GM21526 (cell line): Measurements from ENCODE around the gene ABTB2.

Experiments
- ATAC-seq: cut with Tn5 transposase; IDR thresholded peaks from one replicate; pipeline ENCODE4 v1.9.1; 2021; ENCODE audit warnings: moderate library complexity; ENCODE audit not compliant: unreplicated experiment, low FRiP score

Gene ABTB2

DNA sequence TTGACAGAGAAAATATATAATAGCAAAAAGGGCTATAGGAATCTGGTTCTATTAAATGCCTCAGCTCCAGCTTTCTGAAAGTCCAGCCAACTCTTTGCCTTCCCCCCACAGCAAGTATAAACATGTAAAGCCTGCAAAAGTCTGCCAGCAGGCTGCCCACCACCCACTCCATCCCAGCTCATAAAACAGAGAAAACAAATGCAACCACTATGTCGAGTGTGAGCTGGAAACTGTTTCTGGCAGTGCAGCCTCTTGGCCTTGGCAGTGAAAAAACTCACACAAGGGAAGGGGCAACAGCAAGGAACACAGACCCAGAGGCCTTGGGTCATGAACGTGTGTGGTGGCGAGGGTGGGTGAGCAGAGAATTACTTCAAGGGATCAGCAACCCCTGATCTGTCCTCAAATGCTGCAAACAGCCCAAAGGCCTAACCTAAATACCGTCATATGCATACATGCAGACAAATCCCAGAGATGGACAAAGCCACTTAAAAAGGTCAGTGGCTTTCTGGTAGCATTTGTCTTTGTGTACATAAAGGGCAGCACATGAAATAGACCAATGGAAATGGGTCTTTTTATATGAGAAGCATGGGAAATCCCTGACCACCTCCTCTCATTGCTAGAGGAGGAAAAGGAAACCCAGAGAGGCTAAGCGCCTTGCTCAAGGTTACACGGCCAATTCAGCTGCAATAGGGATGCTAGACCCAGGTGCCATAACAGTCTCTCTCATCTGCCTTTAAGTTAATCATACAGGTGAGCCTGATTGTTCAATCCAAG, 177.6 kb downstream of the ABTB2 start:
- no peak for ATAC-seq

DNA sequence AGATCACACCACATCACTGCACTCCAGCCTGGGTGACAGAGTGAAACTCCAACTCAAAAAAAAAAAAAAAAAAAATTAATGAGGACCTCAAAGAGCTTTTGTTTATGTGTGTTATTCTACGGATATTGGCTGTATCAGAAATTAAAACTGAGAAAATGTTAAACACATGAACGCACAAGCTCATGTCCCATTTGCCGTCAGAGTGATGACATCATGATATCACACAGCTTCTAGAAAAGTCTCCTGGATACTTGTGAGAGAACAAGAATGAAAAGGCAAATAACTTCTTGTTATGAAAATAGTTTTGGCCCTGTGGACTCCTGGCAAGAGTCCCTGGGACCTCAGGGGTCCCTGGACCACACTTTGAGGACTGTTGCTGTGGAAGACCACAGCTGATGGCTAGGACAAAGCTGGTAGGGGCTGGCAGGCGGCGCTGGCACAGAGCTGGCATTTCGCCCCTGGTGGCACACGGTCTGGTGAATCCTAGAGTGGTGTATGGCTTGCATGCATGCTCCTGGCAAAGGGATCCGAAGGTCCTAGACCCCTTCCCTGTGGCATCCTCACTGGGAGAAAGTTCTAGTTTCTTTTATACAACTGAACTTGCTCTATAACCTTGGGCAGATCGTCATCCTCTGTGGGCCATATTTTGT, 178.7 kb downstream of the ABTB2 start:
- no peak for ATAC-seq

DNA sequence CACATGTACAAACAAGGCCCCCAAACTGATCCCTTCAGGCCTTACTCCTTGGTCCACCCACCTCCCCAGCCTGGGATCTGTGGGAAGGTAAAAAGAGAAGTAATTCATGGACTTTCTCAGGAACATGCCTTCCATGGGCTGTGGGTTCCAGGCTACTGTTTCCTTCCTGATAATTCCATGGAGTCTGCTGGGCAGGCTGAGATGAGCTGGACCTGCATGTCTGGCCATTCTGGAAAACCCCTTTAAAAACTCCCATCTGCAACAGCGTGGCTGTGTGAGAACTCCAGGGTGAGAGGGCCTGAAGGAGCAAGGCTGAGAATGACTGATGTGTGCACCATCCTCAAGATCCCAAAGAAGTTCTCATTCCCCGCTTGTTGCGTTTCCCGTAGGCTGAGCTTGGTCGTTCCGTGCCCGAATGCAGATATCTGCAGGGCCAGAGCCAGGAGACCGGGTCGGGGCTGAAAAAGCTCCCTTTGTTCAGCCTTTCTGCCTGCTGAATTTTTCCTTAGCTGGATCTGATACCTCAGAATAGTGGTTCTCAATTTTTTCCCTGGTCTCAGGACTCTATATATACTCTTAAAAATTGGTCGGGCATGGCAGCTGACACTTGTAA, 179.5 kb downstream of the ABTB2 start:
- no peak for ATAC-seq

DNA sequence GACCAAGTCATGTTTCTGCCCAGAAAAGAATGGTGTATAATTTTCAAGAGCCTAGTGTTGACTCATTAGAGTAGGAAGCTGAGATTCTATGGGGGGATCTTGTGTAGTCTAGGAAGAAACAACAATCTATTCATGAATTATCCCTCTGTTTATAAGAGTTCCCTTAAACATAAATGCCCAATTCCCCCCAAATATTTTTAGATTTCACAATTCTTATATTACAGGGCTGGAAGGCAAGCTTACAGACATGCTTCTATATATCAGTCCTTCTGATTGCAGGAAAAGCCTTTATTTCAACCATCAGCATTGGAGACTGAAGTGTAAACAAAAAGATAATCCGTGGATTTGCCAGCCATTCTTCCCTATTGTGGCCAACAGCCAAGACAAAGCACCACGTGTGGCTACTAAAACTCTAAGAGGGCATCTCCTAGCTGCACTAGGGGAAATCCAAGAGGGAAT, 181.0 kb downstream of the ABTB2 start:
- ATAC-seq, result no peak

DNA sequence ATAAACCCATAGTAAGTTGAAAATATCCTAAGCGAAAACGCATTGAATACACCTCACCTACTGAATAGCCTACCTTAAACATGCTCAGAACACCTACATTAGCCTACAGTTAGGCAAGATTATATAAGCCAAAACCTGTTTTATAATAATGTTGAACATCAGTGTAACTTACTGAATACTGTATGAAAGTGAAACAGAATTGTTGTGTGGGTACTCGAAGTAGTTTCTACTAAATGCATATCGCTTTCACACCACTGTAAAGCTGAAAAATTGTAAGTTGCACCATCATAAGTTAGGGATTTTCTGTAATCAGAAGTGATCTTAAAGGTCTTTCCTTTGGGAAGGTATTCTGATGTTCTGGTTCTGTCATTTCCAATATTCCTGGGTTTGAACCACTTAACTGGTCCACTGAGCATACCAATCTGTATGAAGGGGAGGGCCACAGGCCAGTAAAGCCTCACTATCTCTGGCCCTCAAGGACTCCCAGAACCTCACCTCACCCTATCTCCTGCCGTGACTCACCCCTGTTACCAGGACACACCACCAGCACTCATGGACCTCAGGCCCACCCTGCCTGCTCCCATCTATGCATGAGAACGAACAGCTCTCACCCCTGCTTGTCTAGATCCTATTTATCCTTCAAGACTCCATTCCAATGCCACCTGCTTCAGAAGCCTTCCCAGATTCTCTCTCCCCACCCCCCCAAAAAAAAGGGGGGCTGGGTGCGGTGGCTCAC, 182.4 kb downstream of the ABTB2 start:
- ATAC-seq, result no peak

DNA sequence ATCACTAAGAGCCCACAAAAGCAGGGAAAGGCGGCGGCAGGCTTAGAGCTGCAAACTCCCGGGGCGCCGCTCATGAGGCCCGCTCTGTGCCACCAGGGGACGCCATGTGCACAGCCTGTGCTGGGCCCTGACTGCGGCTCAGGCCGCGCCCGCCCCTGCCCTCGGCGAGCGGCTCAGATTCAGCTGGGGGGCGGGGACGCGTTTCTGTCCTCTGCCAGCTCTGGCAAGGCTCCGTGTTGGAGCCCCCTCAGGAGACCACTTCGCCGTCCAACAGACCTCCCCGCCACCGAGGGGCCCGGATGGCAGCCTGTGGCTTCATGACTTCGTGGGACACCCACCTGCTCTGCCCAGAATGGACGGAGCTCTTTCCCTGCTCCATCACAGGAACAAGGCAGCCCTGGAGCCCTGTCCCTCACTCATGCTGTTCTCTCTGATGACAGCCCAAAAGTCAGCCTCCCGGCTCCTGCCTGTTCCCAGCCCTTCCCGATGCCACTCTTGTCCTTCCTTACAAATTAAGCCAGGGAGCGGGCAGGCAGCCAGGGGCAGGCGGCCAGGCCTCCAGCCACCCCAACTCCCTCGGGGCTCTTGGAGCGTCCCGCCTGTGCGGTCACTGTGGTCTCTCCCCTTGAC, 183.3 kb downstream of the ABTB2 start:
- peak; percentile 91 for ATAC-seq

DNA sequence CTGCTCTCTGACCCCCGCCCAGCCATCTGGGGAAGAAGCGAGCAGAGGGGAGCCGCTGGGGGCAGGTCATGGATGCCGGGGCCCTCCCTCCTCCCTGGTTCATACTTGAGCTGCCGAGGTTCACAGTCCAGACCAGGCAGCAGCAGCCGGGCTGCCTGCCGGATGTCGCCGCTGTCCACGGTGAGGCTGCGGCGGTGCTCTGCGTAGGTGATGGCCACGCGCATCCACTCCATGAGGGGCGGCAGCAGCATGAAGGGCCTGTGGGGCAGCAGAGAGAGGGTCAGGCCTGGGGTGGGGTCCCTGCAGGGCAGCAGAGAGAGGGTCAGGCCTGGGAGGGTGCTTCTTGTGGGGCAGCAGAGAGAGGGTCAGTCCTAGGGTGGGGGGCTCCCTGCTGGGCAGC, 184.8 kb downstream of the ABTB2 start:
- no peak for ATAC-seq

DNA sequence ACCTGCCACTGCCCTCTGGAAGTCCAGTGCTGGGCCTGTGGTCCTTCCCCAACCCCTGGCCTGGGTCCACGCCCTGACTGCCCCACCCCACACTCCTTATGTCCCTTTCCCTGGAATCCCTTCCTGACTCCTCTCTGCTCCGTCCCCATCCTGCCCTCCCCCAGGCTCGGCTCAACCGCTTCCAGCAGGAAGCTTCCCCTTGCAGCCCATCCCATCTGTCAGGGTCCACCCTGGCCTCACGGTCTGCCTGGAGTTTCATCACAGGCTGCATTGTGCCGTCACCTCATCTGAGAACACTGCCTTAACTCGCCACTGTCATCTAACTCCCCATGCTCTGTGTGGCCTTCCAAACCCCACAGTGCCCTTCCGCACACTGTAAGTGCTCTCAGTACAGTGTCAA, 188.1 kb downstream of the ABTB2 start:
- no peak for ATAC-seq

DNA sequence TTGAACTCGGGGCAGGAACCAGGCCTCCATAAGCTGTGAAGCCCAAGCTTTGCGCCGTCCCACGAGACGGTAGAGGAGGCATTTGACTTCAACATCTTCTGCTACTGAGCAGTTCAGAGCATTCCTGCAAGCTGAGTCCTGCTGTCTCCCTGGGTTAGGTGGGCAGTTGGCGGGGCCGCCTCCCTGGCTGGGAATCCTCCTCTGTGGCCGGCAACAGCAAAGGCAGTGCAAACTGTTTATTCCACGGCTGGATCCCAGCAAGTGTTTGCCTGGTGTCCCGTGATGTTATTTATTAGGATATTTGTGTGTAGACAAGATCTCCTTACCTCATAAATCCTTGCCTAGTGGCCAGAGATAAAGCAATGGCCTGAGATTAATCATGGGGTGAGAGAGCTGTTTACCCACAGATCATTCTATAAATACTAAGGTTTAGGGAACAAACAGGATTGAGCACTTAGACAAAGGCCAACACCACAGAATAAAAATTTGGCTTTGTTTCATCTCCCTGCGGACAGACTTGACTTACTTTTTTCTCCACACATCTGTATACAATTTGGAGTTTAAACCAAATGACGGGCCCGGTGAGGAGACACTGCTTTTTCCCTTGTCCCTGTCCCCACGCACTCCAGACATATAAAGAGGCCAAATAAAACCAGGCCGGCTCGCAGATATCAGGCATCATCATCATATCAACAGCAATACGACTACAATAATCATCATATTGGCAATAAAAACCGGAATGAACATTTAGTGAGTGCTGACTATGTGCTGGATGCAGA, 189.0 kb downstream of the ABTB2 start:
- ATAC-seq, result no peak

DNA sequence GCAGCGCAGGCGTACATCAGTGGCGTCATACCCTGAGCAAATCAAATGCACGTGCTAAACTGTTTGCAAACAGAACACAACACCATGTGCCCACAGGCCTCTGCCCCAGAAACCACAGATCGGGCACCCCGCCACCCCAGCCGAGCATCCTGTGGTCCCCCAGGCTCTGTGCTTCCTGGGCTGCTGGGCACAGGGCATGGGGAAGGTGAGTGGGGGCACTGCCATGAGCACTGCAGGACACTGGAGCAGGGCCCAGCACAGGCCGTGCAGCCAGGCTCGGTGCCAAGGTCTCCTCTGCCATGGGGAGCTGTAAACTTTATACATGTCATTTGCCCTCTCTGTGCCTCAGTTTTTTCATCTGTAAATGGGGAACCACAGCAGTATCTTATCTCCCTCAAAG, 189.8 kb downstream of the ABTB2 start:
- no peak for ATAC-seq

DNA sequence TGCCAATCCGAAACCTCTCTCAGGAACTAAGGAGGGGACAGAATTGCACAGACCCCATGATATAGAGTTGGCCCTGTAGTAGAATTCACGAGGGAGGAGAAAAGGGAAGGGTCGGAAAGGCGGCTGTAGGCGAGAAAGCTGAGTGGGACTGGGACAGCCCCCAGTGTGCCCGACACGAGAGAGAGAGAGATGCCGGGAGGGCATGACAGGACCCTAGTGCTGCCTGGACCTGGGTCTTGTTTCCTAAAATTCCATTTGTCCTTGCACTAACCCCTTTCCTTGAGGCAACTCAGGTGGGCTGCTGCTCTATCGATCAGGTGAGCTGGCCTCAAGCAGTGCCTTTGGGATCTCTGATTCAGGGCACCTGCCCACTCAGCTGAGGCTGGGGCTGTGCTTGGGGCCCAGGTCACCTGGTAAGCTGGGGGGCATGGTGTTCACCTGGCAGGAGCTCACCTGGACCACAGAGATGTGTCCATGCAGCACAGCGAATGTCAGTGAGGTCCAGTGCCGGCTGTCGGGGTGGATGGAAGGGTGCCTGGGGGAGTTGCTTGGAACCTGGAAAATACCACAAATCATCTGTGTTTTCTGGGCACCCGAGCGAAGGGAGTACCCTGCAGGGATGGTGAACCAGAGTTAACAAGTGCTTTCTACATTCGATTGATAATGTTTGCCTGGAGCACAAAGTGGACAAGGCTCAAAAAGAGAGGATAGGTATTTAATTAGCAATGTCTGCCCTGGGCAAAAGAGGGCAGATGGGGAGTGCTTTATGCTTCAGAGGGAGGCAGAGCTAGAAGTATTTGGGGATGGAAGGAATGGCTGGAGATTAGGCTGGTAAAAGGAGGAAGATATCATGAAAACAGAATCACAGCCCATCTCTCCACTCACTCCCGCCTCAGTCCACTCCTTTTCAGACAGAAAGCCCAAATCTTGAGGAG, 190.7 kb downstream of the ABTB2 start:
- ATAC-seq, result no peak

DNA sequence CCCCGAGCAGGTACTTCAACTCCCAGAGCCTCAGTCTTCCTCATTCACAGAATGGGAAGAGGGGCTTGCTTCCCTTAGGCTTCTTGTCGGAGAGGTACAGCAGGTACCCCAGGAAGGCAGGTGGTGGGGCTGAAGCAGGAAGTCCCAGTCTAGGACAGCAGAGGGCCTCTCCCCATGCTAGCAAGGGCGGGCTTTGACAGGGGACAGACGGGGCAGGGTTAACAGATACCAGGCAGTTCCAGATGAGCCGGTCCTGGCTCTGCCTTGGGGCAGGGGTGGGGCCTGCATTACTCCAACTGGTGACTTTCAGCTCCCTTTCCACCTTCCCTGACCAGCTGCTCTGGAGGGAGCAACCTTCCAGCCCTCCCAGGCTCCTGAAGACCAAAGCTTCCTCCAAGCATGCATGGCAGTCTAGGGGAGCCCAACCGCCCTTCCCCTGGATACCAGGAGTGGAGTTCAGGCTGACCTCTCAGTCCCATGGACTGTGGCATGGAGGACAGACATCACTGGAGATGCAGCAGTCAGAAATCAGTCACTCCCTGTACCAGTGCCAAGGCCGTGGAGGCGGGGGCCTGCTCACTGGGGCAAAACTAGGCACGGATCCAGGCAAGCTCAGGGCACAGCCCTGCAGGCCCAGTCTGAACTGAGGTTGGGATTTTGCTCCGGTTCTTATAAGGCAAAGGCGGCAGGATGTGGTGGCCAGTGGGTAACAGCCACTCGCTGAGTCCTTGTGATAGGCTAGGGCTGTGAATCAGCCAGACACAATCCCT, 191.8 kb downstream of the ABTB2 start:
- ATAC-seq, result no peak

DNA sequence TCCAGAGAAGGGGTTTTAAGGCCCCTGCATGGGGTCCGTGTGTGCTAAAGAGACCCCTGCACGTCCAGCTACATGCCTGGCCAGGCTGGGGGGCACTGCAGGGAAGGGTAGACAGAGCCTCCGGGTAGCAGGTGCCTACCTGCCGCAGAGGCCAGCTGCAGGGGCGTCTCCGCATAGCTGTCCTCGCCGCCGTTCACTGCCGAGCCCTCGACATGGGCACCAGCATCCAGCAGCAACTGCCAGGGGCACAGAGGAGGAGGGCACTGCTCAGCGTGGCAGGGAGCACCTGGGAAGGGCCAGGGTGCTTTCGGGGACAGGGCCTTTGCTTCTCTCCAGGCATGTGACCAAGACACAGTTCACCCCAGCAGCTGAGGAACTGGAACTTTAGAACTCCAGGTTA, 192.7 kb downstream of the ABTB2 start:
- ATAC-seq, result no peak

DNA sequence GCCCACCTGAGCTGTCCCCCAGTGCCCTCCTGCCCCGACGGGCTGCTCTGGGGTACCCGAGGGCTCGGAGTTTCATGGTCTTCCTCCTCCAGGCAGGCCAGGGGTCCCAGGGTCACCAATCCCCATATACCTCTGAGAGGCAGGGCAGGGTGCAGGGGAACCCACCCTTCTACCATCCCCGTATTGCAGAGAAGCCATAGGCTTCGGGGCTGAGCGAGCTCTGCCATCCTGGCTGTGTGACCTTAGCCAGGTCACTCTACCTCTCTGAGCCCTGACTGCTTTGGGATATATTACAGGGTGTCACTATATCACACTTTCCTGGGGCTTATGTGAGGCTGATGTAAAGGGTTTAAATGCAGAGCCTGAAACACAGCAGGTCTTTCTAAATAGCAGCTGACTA, 195.0 kb downstream of the ABTB2 start:
- no peak for ATAC-seq

DNA sequence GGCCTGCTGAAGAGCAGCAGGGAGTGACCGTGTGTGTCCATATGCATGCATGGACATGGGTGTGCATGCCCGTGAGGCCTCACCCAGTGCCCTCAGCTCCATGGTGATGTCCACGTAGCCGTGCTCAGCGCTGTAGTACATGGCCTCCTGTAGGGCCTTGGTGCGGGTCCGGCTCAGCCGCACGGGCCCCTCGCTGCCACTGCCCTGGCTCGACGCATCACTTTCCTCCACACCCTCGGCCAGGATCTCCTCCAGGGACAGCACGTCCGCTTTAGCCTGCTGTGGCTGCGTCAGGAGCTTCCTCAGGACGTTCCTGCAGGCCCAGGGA, 195.4 kb downstream of the ABTB2 start:
- ATAC-seq, result no peak

DNA sequence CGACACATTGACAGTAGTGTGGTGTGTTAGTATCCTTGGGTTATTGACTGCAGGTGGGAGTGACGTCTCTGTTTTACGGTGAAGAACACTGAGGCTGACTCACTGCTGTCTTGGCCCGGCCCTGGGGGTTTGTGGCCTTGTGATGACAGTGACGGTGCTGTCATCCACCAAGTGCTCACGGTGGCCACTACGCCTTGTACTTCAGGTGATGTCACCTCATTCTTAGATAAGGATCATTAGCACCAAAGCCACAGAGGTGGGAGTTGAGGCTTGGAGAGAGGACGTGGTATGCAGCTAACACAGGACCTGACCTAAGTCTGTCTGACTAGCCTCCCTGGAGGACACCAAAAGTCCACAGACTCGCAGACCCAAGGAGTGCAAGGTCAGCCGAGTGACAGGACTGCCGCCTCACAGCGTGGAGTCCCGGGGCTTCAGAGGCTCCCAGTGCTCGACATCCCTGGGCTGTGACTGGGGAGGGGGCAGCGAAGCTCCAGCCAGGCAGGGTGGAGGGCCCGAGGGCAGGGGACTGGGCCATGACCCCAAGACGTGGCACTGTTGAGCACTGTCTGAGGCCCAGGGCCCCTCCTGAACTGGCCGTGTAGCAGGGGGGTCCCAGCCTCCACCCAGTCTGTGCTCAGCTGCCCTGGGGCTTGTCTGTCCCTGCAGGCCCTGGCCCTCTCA, 195.9 kb downstream of the ABTB2 start:
- ATAC-seq, result no peak

DNA sequence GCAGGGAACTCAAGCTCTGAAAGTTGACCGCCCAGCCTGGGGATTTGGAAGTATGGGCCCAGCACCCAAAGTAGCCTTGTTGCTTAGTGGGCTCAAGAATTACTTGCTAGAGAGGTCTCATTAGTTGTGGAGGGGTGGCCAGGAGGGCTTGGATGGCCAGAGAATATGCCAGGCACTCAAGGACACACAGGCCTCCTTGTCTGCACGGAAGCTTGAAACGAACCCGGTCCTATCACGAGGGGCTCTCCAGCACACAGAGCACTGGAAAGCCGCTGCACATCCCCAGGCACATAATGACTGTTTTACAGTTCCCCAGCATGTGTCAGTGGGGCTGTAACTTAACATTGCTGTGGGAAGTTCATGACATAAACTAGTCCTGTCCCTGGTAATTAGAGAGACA, 196.4 kb downstream of the ABTB2 start:
- ATAC-seq, result no peak

DNA sequence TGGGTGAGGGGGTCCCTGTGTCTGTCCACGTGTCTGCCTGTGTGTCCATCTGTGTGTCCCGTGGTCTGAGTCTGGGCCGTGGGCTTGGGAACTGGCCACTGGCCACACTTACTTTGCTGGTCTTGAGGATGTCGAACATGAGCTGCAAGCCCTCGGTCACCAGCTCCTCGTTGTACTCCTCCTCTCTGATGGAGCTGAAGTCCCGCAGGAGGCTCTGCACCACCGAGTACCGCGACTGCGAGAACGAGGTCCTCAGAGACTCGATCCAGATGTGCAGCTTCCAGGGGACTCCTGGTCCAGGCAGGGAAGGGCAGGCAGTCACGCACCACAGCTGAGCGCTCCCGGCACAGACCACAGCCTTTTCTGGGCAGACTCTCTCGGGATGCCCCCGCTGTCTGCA, 197.0 kb downstream of the ABTB2 start:
- ATAC-seq, result no peak
